ENCODE measurements around the gene KIAA0930.

Gene KIAA0930

GRCh38 chr22:45212306-45212709, 28.4 kb downstream of the KIAA0930 start:
- Histone ChIP-seq H3K4me2 (ENCODE audit: low read depth, low read length, poor library complexity, severe bottlenecking) (no peak overlapping the region), H3K36me3 (ENCODE audit: low read length) (no peaks in the 10 kb centered on the region), H4K20me1 (ENCODE audit: low read depth, low read length) (no peaks in the 10 kb centered on the region)

GRCh38 chr22:45211848-45212247, 28.8 kb downstream of the KIAA0930 start:
- Histone ChIP-seq H3F3A (ENCODE audit: insufficient read depth) (no peaks in the 10 kb centered on the region), H3K79me2 (ENCODE audit: insufficient read depth, low read length) (no peaks in the 10 kb centered on the region), H3K9me3 (ENCODE audit: insufficient read depth, low read length) (no peaks in the 10 kb centered on the region), H3K4me3 (ENCODE audit: insufficient read depth, low read length, poor library complexity, severe bottlenecking) (no peak overlapping the region), H3K27ac (ENCODE audit: low read depth, low read length) (no peak overlapping the region), H4K20me1 (ENCODE audit: low read depth, low read length) (no peaks in the 10 kb centered on the region), H3K27me3 (ENCODE audit: low read length) (no peaks in the 10 kb centered on the region), H3K9me2 (replicated peaks; ENCODE audit: insufficient read depth, low read length) (no peaks in the 10 kb centered on the region), H3K36me3 (ENCODE audit: low read length) (no peaks in the 10 kb centered on the region), H3K9ac (ENCODE audit: low read length) (no peak overlapping the region), H2AFZ (ENCODE audit: low read depth, low read length, severe bottlenecking) (no peak overlapping the region), H3K4me2 (ENCODE audit: low read depth, low read length, poor library complexity, severe bottlenecking) (no peak overlapping the region)
- TF ChIP-seq EZH2phosphoT487 (conservative IDR thresholded peaks at IDR 0.05; ENCODE audit: low read length), result no peak
- no peak for TF ChIP-seq CTCF (IDR thresholded peaks at IDR 0.05; ENCODE audit: insufficient read depth, low read length, poor library complexity, severe bottlenecking)

More at GRCh38 chr22:45212306-45212709, 28.4 kb downstream of the KIAA0930 start:
- H3K79me2 ChIP-seq (ENCODE audit: insufficient read depth, low read length), result no peaks in the 10 kb centered on the region
- H3K9ac ChIP-seq (ENCODE audit: low read length), result no peak overlapping the region
- no peak overlapping the region for H2AFZ ChIP-seq (ENCODE audit: low read depth, low read length, severe bottlenecking)
- no peak overlapping the region for H3K27ac ChIP-seq (ENCODE audit: low read depth, low read length)
- H3F3A ChIP-seq (ENCODE audit: insufficient read depth), result no peaks in the 10 kb centered on the region
- no peaks in the 10 kb centered on the region for H3K27me3 ChIP-seq (ENCODE audit: low read length)
- H3K4me3 ChIP-seq (ENCODE audit: insufficient read depth, low read length, poor library complexity, severe bottlenecking), result no peak overlapping the region
- H3K9me2 ChIP-seq (replicated peaks; ENCODE audit: insufficient read depth, low read length), result no peaks in the 10 kb centered on the region
- TF ChIP-seq EZH2phosphoT487 (conservative IDR thresholded peaks at IDR 0.05; ENCODE audit: low read length), result no peak
- TF ChIP-seq CTCF (IDR thresholded peaks at IDR 0.05; ENCODE audit: insufficient read depth, low read length, poor library complexity, severe bottlenecking), result no peak
- H3K9me3 ChIP-seq (ENCODE audit: insufficient read depth, low read length), result no peaks in the 10 kb centered on the region

GRCh38 chr22:45211435-45211834, 29.3 kb downstream of the KIAA0930 start:
- no peak for TF ChIP-seq EZH2phosphoT487 (conservative IDR thresholded peaks at IDR 0.05; ENCODE audit: low read length)
- no peak for TF ChIP-seq CTCF (IDR thresholded peaks at IDR 0.05; ENCODE audit: insufficient read depth, low read length, poor library complexity, severe bottlenecking)
- H3K9ac ChIP-seq (ENCODE audit: low read length), result no peak overlapping the region
- no peaks in the 10 kb centered on the region for H3K9me3 ChIP-seq (ENCODE audit: insufficient read depth, low read length)
- H3K36me3 ChIP-seq (ENCODE audit: low read length), result no peaks in the 10 kb centered on the region
- H3K4me2 ChIP-seq (ENCODE audit: low read depth, low read length, poor library complexity, severe bottlenecking), result no peak overlapping the region
- no peaks in the 10 kb centered on the region for H3K9me2 ChIP-seq (replicated peaks; ENCODE audit: insufficient read depth, low read length)
- no peaks in the 10 kb centered on the region for H3K79me2 ChIP-seq (ENCODE audit: insufficient read depth, low read length)
- H3K27ac ChIP-seq (ENCODE audit: low read depth, low read length), result no peak overlapping the region
- H2AFZ ChIP-seq (ENCODE audit: low read depth, low read length, severe bottlenecking), result no peak overlapping the region
- H3F3A ChIP-seq (ENCODE audit: insufficient read depth), result no peaks in the 10 kb centered on the region
- no peak overlapping the region for H3K4me3 ChIP-seq (ENCODE audit: insufficient read depth, low read length, poor library complexity, severe bottlenecking)
- no peaks in the 10 kb centered on the region for H4K20me1 ChIP-seq (ENCODE audit: low read depth, low read length)
- H3K27me3 ChIP-seq (ENCODE audit: low read length), result no peaks in the 10 kb centered on the region
